GM19328 (cell line): ENCODE measurements around the gene STX12.
"Not testable (repeated sequence)": the region's sequence is repeated elsewhere in the genome, so short reads cannot be mapped to it uniquely, and the experiment has no call there.

Experiments used
- ATAC-seq: cut with Tn5 transposase; IDR thresholded peaks from one replicate; pipeline ENCODE4 v1.9.1; 2021; ENCODE audit warnings: mild to moderate bottlenecking, moderate library complexity; ENCODE audit not compliant: unreplicated experiment

The STX12 gene

DNA sequence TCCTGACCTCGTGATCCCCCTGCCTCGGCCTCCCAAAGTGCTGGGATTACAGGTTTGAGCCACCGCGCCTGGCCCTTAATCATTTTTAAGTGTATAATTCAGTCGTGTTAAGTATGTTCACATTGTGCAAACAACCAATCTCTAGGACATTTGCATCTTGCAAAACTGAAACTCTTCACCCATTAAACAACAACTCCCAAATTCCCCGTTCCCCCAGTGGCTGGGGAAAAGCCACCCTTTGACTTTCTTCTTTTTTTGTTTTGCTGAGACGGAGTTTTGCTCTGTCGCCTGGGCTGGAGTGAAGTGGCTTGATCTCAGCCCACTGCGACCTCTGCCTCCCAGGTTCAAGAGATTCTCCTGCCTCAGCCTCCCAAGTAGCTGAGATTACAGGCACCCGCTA lies 92.8 kb downstream of the STX12 start:
- ATAC-seq, result no peak

DNA sequence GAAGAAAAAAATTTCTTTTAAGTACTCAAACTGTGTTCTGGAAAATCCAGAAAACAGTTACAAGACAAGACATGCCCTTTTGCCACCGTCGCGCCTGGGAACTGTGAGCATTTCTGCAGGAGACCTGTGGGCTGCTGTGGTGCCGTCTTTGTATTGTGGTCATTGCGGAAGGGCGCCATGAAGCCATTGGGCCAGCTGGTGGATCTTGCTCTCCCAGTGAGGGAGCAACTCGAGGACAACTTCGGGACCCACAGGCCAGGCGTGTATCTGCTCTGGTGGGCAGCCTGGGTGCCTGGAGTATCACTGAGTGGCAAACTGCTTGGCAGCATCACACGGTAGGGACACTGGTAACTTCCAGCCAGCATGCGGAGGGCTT lies 95.5 kb downstream of the STX12 start:
- ATAC-seq, result no peak

DNA sequence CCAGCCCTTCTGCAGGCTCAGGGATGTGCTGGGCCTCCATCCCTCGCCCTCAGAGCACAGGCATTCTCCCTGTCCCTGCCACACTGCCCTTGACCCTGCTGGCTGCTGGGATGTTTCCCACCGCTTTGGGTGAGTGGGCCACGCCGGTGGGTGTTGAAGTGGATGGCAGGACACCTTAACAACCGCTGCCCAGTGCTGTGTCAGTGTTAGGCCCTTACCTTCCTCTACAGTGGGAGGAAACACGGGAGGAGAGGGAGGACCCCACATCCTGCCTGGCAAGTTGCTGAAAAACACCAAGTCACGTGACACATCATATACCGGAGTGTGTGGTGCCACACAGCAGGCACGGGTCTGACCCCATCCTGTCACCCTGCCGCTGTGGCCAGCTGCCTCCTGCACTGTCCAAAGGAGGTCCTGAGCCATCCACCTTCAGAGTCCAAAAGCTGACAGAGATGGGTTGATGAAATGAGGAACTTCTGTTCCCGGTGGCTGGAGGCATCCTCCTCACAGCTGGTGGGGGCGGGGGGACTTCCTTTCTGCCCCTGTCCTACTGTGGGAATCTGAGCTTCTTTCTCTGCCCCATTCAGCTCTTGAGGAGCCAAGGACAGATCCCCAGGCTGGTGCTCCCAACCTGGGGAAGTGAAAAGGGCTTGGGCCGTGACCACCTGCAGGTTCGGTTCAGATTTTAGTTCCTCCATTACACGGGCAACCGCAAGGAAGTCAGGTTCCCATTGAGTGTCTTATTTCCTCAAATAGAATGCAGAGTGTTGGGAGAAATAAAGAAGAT lies 96.1 kb downstream of the STX12 start:
- no peak for ATAC-seq

DNA sequence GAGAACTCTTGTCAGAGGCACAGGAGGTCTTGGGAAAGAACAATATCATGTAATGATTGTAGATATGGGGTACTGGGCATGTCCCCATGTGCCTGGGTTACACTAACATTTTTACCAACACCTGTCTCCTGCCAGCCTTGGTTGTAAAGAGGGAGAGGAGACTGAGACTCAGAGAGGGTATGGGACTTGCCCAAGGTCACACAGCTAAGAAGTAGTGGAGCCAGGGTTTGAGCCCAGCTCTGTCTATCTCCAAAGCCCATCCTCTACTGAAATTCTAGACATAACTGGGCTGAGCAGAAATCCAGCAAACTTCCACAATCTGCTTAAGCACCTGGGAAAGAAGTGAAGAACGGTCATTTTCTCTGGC lies 96.7 kb downstream of the STX12 start:
- no peak for ATAC-seq

DNA sequence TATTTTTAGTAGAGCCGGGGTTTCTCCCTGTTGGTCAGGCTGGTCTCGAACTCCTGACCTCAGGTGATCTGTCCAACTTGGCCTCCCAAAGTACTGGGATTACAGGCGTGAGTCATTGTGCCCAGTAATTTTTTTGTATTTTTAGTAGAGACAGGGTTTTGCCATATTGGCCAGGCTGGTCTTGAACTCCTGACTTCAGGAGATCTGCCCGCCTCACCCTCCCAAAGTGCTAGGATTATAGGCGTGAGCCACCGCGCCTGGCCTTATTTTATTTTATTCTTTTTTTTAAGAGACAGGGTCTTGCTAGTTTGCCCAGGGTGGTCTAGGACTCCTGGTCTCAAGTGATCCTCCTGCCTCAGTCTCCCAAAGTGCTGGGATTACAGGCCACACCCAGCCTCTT lies 98.1 kb downstream of the STX12 start:
- ATAC-seq, result not testable (repeated sequence)

DNA sequence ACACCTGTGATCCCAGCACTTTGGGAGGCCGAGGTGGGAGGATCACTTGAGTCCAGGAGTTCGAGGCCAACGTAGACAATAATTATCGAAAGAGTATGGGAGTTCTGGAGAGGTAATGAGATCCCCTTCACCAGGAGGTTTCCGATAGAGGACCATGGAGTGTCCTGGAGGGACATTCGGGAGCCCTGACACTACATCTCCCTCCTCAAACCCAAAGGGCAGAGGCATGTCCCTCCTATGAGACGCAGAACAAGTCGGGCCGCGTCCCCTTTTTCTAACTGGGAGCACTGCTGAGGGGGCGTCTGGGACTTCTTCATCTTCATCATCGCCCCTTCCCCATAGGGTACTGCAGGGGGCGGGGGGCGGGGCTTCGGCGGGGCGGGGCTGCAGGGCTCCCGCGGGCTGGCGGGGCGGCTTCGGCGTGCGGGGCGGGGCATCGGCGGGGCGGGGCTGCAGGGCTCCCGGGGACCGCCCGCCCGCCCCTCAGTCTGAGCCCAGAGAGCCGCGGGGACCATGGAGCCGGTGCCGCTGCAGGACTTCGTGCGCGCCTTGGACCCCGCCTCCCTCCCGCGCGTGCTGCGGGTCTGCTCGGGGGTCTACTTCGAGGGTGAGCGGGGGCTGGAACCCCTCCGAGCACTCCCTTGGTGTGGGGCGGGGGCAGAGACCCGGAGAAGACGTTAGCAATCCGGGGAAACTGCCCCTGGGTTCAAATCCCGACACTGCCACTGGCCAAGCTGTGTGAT lies 99.2 kb downstream of the STX12 start, which contains the start of gene THEMIS2:
THEMIS2 (plus strand) TSS at position 486 of the 743 bp plus-strand sequence; CDS start at position 514, 28 bp downstream.
- ATAC-seq, result no peak

DNA sequence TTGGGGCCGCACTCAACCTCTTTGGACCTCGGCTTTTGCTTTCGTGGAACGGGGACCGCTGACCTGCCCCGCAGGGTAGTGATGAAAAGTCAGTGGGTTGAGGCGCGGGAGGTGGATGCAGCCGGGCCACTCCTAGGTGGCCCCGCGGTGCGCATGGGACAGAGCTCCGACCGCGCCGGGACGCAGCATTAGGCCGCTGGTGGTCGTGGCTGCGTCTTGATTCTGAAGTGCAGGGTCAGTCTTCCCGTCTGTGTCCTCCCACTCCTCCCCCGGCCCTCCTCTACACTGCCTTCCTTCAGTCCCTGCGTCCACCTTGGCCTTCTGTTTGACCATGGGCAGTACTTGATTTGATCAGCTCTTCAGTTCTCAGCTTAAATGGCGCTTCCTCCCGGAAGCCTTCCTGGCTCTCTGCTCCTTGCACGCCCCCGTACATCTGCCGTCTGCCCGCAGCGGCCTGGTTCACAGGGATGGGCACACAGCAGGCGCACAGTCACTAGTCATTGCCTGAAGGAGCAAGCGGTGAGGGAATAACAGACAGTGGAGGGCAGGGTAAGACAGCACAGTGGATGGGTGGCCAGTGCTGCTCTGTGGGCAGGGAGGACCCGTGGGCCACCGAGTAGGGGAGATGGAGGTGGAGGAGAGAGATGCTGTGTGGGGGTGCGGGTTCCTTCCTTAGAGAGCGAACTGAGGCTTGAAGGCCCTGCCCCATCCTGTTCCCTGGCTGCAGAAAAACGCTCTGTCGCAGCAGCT lies 100.0 kb downstream of the STX12 start:
- ATAC-seq, result no peak

DNA sequence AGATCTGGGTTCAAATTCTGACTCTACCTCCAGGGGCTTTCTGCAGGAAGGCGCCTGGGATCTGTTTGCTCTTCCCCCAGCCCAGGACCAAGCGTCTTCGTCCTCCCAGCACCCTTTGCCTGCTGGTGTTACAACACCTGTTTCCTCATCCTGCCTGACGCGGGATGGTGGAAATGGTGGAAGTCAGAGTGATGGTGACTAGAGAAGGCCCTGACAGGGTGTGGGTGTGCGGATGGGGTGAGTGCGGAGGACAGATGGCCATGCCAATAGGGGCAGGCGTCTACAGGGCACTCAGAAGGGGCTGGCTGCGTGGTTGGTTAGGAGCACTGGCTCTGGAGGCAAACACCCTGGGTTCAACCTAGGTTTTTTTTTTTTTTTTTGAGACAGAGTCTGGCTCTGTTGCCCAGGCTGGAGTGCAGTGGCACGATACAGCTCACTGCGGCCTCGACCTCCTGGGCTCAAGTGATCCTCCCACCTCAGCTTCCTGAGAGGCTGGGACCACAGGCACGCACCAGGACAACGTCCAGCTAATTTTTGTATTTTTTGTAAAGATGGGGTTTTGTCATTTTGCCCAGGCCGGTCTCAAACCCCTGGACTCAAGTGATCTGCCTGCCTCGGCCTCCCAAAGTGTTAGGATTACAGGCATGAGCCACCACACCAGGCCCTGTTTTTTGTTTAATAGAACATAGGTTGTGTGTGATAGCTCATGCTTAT lies 100.8 kb downstream of the STX12 start:
- no peak for ATAC-seq
